SK-N-SH (cell line): Measurements from ENCODE around the gene GXYLT2. TPM values are rescaled to one million over a fixed set of nuclear protein-coding genes. Genes with fewer than 3 reads are reported as not detected.

ENCODE experiments used
- CTCF ChIA-PET: fragments of 300-600, 350-600 bp; formaldehyde crosslinking; extraction: SDS; loops from one replicate; lab custom pipeline; 2021; lab: Yijun Ruan, JAX
- POLR2A ChIA-PET: fragments of 350-600 bp; sonication (Branson Sonifier 250); formaldehyde crosslinking; extraction: SDS; loops from one replicate; lab custom pipeline; 2020; ENCODE audit warnings: antibody characterized with exemption, inconsistent platforms; lab: Yijun Ruan, JAX
- DNase-seq: peaks from one replicate; pipeline ENCODE4 v3.0.0; 2012
- H2AFZ ChIP-seq: fragments of 200-600 bp; sonication (generic); 2 replicates; pipeline ENCODE4 v1.8.1; 2016; ENCODE audit warnings: antibody characterized with exemption, mild to moderate bottlenecking, low read depth
- H3F3A ChIP-seq: fragments of 200-600 bp; sonication (generic); replicated peaks from 2 replicates; pipeline ENCODE3; 2016; ENCODE audit warnings: antibody characterized with exemption, mild to moderate bottlenecking; ENCODE audit not compliant: insufficient read depth
- H3K27ac ChIP-seq, 2 experiments: fragments of 200-500 bp in 1 of 2; fragments of 200-600 bp in 1 of 2; sonication (Bioruptor generic) in 1 of 2; sonication (generic), shearing (Covaris generic) in 1 of 2; 2 replicates each; pipeline versions ENCODE4 v1.5.1 to v1.6.1; 2014 to 2016; ENCODE audit warnings: low read depth in 2 of 2, inconsistent platforms in 1 of 2, low read length in 1 of 2, mild to moderate bottlenecking in 1 of 2, mixed read lengths in 1 of 2
- H3K27me3 ChIP-seq: fragments of 200-600 bp; sonication (generic), shearing (Covaris generic); 2 replicates; pipeline ENCODE4 v1.6.1; 2016; ENCODE audit warnings: mixed run types; ENCODE audit not compliant: insufficient read depth
- H3K36me3 ChIP-seq, 2 experiments: fragments of 200-500 bp in 1 of 2; fragments of 200-600 bp in 1 of 2; sonication (Bioruptor generic) in 1 of 2; sonication (generic) in 1 of 2; replicated peaks in 1 of 2; 2 replicates each; pipeline versions ENCODE3 to v1.5.1; 2014 to 2016; ENCODE audit warnings: low read length in 1 of 2, mild to moderate bottlenecking in 1 of 2; ENCODE audit not compliant: insufficient read depth in 2 of 2, control insufficient read depth in 1 of 2
- H3K4me1 ChIP-seq, 2 experiments: fragments of 200-500 bp in 1 of 2; fragments of 200-600 bp in 1 of 2; sonication (Bioruptor generic) in 1 of 2; sonication (generic), shearing (Covaris generic) in 1 of 2; 2 replicates each; pipeline versions ENCODE4 v1.5.1 to v1.6.1; 2014 to 2016; ENCODE audit warnings: low read depth in 1 of 2, low read length in 1 of 2, mixed run types in 1 of 2; ENCODE audit not compliant: insufficient read depth in 2 of 2, control insufficient read depth in 1 of 2
- H3K4me2 ChIP-seq: fragments of 200-600 bp; sonication (generic), shearing (Covaris generic); 2 replicates; pipeline ENCODE4 v1.6.1; 2017; ENCODE audit warnings: mixed run types
- H3K4me3 ChIP-seq, 2 experiments: fragments of 200-500 bp in 1 of 2; fragments of 200-600 bp in 1 of 2; sonication (Bioruptor generic) in 1 of 2; sonication (generic), shearing (Covaris generic) in 1 of 2; 2 replicates each; pipeline versions ENCODE4 v1.5.1 to v1.8.1; 2014 to 2016; ENCODE audit warnings: low read depth in 2 of 2, inconsistent platforms in 1 of 2, low read length in 1 of 2, mild to moderate bottlenecking in 1 of 2, mixed read lengths in 1 of 2, moderate library complexity in 1 of 2
- H3K79me2 ChIP-seq: fragments of 200-600 bp; sonication (generic); 2 replicates; pipeline ENCODE4 v1.8.1; 2017; ENCODE audit warnings: mild to moderate bottlenecking; ENCODE audit not compliant: insufficient read depth
- H3K9ac ChIP-seq: fragments of 200-600 bp; sonication (generic); 2 replicates; pipeline ENCODE4 v1.6.1; 2017; ENCODE audit warnings: mixed run types
- H3K9me2 ChIP-seq: fragments of 200-600 bp; sonication (generic); 2 replicates; pipeline ENCODE4 v1.6.1; 2017; ENCODE audit warnings: mixed run types
- H3K9me3 ChIP-seq: fragments of 200-600 bp; sonication (generic); 2 replicates; pipeline ENCODE4 v1.6.1; 2017; ENCODE audit warnings: mixed run types, mild to moderate bottlenecking, moderate library complexity
- H4K20me1 ChIP-seq: fragments of 200-600 bp; sonication (generic); 2 replicates; pipeline ENCODE4 v1.6.1; 2017; ENCODE audit warnings: mild to moderate bottlenecking, mixed run types; ENCODE audit not compliant: insufficient read depth
- CHD2 ChIP-seq: fragments of 150-350 bp; IDR thresholded peaks from 2 replicates; pipeline ENCODE4 v1.6.1; 2018; ENCODE audit warnings: low read length; ENCODE audit not compliant: partially characterized antibody
- EP300 ChIP-seq, 2 experiments: IDR thresholded peaks; 2 replicates each; pipeline versions ENCODE4 v1.4.0 to v1.6.1; 2012; ENCODE audit warnings: borderline replicate concordance in 1 of 2, low read depth in 1 of 2, low read length in 1 of 2
- FOXJ3 ChIP-seq: sonication (generic); formaldehyde crosslinking; IDR thresholded peaks from 2 replicates; pipeline ENCODE4 v1.5.1; 2020; ENCODE audit warnings: mild to moderate bottlenecking, missing genetic modification reagents
- FOXM1 ChIP-seq: IDR thresholded peaks from 2 replicates; pipeline ENCODE4 v1.4.0; 2012; ENCODE audit warnings: low read depth, mild to moderate bottlenecking
- GABPA ChIP-seq: IDR thresholded peaks from 2 replicates; pipeline ENCODE4 v1.4.0; 2012; ENCODE audit warnings: low read depth, mild to moderate bottlenecking
- IRF3 ChIP-seq: fragments of 150-350 bp; IDR thresholded peaks from 2 replicates; pipeline ENCODE4 v1.6.1; 2016; ENCODE audit warnings: mild to moderate bottlenecking, low read depth, low read length
- MEF2A ChIP-seq: IDR thresholded peaks from 2 replicates; pipeline ENCODE4 v1.4.0; 2012; ENCODE audit warnings: low read depth, borderline replicate concordance
- MXI1 ChIP-seq: IDR thresholded peaks from 2 replicates; pipeline ENCODE4 v1.6.1; 2012; ENCODE audit warnings: mild to moderate bottlenecking, low read depth, low read length, improper control_type of control experiment
- NRF1 ChIP-seq: IDR thresholded peaks from 2 replicates; pipeline ENCODE4 v1.6.1; 2012; ENCODE audit warnings: low read depth, mild to moderate bottlenecking, low read length
- PBX3 ChIP-seq: IDR thresholded peaks from 2 replicates; pipeline ENCODE4; 2012
- POLR2AphosphoS5 ChIP-seq: IDR thresholded peaks from 2 replicates; pipeline ENCODE4 v1.6.1; 2012; ENCODE audit warnings: low read depth, low read length
- RXRA ChIP-seq: IDR thresholded peaks from 2 replicates; pipeline ENCODE4 v1.4.0; 2012; ENCODE audit warnings: low read depth, mild to moderate bottlenecking, borderline replicate concordance
- SMC3 ChIP-seq: IDR thresholded peaks from 2 replicates; pipeline ENCODE4 v1.6.1; 2012; ENCODE audit warnings: low read depth, low read length, improper control_type of control experiment
- TAF1 ChIP-seq: IDR thresholded peaks from 2 replicates; pipeline ENCODE4 v1.6.1; 2012; ENCODE audit warnings: low read depth, mild to moderate bottlenecking, low read length, moderate library complexity, borderline replicate concordance
- YY1 ChIP-seq: IDR thresholded peaks from 2 replicates; pipeline ENCODE4 v1.4.0; 2012; ENCODE audit warnings: low read depth, mild to moderate bottlenecking
- WGBS: methylation state at CpG from one replicate; pipeline ENCODE4 v1.1.6; 2017; ENCODE audit warnings: low lambda C conversion rate; 5-methylcytosine and 5-hydroxymethylcytosine counted together
- polyA plus RNA-seq, 3 experiments: library from polyadenylated mRNA; depleted of rRNA; stranded (reverse); fragments of >200 nt; gene quantifications; 2 replicates each; pipeline ENCODE4 v1.2.3, GENCODE V29; 2012

The GXYLT2 gene
- polyA plus RNA-seq, 1 of the 3 experiments (the other 2 are of a cell fraction) = 9.1 TPM

DNA sequence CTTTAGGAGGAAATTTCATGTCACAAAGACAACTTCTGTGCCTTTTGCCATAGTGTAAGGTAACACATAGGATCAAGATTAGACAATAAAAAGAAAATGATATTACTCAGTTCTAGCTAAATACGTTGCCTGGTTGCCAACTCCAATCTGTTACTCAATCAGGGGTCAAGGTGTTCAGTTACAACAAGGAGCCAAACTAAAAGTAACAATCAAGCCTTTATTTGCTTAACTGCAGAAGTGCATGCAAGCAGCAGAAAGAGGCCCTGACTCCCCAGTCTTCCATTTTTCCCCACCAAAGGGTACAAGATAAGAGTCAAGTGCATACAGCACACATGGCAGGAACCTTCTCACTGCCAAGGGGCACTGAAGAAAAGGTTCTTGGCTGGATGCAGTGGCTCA, 80.4 kb downstream of the GXYLT2 start:
- TF ChIP-seq CHD2 = no peak
- no peaks in the 10 kb centered on the region for H3K9me2 ChIP-seq
- WGBS = 84% methylated on average over 1 of the region's 1 CpG

GRCh38 chr3:72969766-72970165, 81.9 kb downstream of the GXYLT2 start:
- H3K9me3 ChIP-seq = no peaks in the 10 kb centered on the region
- no peaks in the 10 kb centered on the region for H4K20me1 ChIP-seq
- H3K27ac ChIP-seq = no peak overlapping the region
- peaks cover 3 to 13% of the 10 kb centered on the region in 2 experiments for H3K36me3 ChIP-seq
- ChIA-PET POLR2A (no interaction called here), CTCF (no interaction called here)
- H3K79me2 ChIP-seq = no peaks in the 10 kb centered on the region
- H3K9me2 ChIP-seq = no peaks in the 10 kb centered on the region
- no peak overlapping the region for H3K4me3 ChIP-seq
- no peak for DNase-seq
- no peaks in the 10 kb centered on the region for H3F3A ChIP-seq
- H3K9ac ChIP-seq = no peak overlapping the region
- 91% methylated on average over 3 of the region's 3 CpGs for WGBS
- no peaks in the 10 kb centered on the region for H3K27me3 ChIP-seq
- no peak overlapping the region for H2AFZ ChIP-seq
- no peaks in the 10 kb centered on the region for H3K4me1 ChIP-seq
- TF ChIP-seq POLR2AphosphoS5 = no peak
- no peak for TF ChIP-seq GABPA
- TF ChIP-seq FOXJ3 (CRISPR knock-in tag) = no peak
- TF ChIP-seq MEF2A = no peak
- no peak for TF ChIP-seq NRF1
- no peak for TF ChIP-seq EP300 (IDR thresholded peaks at IDR 0.05; ENCODE audit: borderline replicate concordance in 1 of 2, low read depth in 1 of 2, low read length in 1 of 2)
- TF ChIP-seq FOXM1 = no peak
- no peak for TF ChIP-seq YY1
- no peak for TF ChIP-seq MXI1
- no peak for TF ChIP-seq SMC3
- no peak for TF ChIP-seq TAF1
- no peak for TF ChIP-seq PBX3
- TF ChIP-seq RXRA = no peak
- no peak for TF ChIP-seq IRF3
- H3K4me2 ChIP-seq = no peak overlapping the region

More for the DNA sequence above, 80.4 kb downstream of the GXYLT2 start:
- Histone ChIP-seq H3K9me3 (no peaks in the 10 kb centered on the region), H3K4me1 (no peaks in the 10 kb centered on the region), H3K4me3 (no peak overlapping the region), H3K9ac (no peak overlapping the region), H3K4me2 (no peak overlapping the region), H3K36me3 (peaks cover 3 to 12% of the 10 kb centered on the region in 2 experiments), H4K20me1 (no peaks in the 10 kb centered on the region), H3K27me3 (no peaks in the 10 kb centered on the region), H3K27ac (no peak overlapping the region), H3K79me2 (no peaks in the 10 kb centered on the region), H2AFZ (no peak overlapping the region), H3F3A (no peaks in the 10 kb centered on the region)
- POLR2A ChIA-PET = no interaction called here
- CTCF ChIA-PET = no interaction called here
- DNase-seq = no peak
